ENCODE results near the gene NPEPPS. TPM values are rescaled to one million over a fixed set of nuclear protein-coding genes. Genes with fewer than 3 reads are reported as not detected.
A peak's percentile ranks its signal among the peaks of the same experiment; 100 is the strongest.
"Not testable (repeated sequence)": the region's sequence is repeated elsewhere in the genome, so short reads cannot be mapped to it uniquely, and the experiment has no call there.

The NPEPPS gene
- total and polyA plus RNA-seq, 2 experiments from 2014 or later, result 97.6 to 104 TPM

GRCh38 chr17:47544327-47544726 is 13.4 kb downstream of the NPEPPS start:
- H3K4me3 ChIP-seq; H3K4me2 ChIP-seq; H3K36me3 ChIP-seq (replicated peaks; ENCODE audit: insufficient read depth, low read depth); H3K27ac ChIP-seq; H3K4me1 ChIP-seq (ENCODE audit: insufficient read depth); H2AFZ ChIP-seq; H3K27me3 ChIP-seq; H3K9me2 ChIP-seq (replicated peaks; ENCODE audit: insufficient read depth); DNase-seq (ENCODE audit: low spot score); H3K9me3 ChIP-seq (ENCODE audit: low read depth): not testable (repeated sequence)
- Histone ChIP-seq H3K79me2 (peaks cover 70% of the 10 kb centered on the region), H4K20me1 (ENCODE audit: insufficient read depth, poor library complexity, severe bottlenecking) (peaks cover 38% of the 10 kb centered on the region)
- WGBS (ENCODE audit: low lambda C conversion rate, missing lambda C conversion rate), result 93% methylated on average over 6 of the region's 6 CpGs

GRCh38 chr17:47554733-47555132 is 23.8 kb downstream of the NPEPPS start:
- not testable (repeated sequence) for H3K9me3 ChIP-seq (ENCODE audit: low read depth); H3K4me1 ChIP-seq (ENCODE audit: insufficient read depth); H3K36me3 ChIP-seq (replicated peaks; ENCODE audit: insufficient read depth, low read depth); H2AFZ ChIP-seq; H3K9me2 ChIP-seq (replicated peaks; ENCODE audit: insufficient read depth); DNase-seq (ENCODE audit: low spot score); H3K27me3 ChIP-seq; H3K4me3 ChIP-seq
- Histone ChIP-seq H3K4me2 (peak overlapping the region; percentile 30), H3K79me2 (peaks cover 58% of the 10 kb centered on the region), H4K20me1 (ENCODE audit: insufficient read depth, poor library complexity, severe bottlenecking) (peaks cover 16% of the 10 kb centered on the region), H3K27ac (peak overlapping the region; percentile 50)
- 72% methylated on average over 4 of the region's 4 CpGs for WGBS (ENCODE audit: low lambda C conversion rate, missing lambda C conversion rate)

GRCh38 chr17:47556108-47556507 is 25.2 kb downstream of the NPEPPS start:
- peaks cover 59% of the 10 kb centered on the region for H3K79me2 ChIP-seq

GRCh38 chr17:47560517-47561043 is 29.7 kb downstream of the NPEPPS start:
- H3K9me2 ChIP-seq (replicated peaks; ENCODE audit: insufficient read depth); H3K9me3 ChIP-seq (ENCODE audit: low read depth); H3K4me3 ChIP-seq; H3K4me1 ChIP-seq (ENCODE audit: insufficient read depth); H3K27me3 ChIP-seq; DNase-seq (ENCODE audit: low spot score); H2AFZ ChIP-seq; H3K27ac ChIP-seq; H3K36me3 ChIP-seq (replicated peaks; ENCODE audit: insufficient read depth, low read depth); H3K4me2 ChIP-seq: not testable (repeated sequence)
- Histone ChIP-seq H4K20me1 (ENCODE audit: insufficient read depth, poor library complexity, severe bottlenecking) (peaks cover 17% of the 10 kb centered on the region), H3K79me2 (peaks cover 69% of the 10 kb centered on the region)

More at GRCh38 chr17:47556108-47556507, 25.2 kb downstream of the NPEPPS start:
- H3K27ac ChIP-seq; H2AFZ ChIP-seq; H3K4me1 ChIP-seq (ENCODE audit: insufficient read depth); DNase-seq (ENCODE audit: low spot score); H3K27me3 ChIP-seq; H3K9me2 ChIP-seq (replicated peaks; ENCODE audit: insufficient read depth); H3K9me3 ChIP-seq (ENCODE audit: low read depth); H3K36me3 ChIP-seq (replicated peaks; ENCODE audit: insufficient read depth, low read depth); H3K4me3 ChIP-seq; H3K4me2 ChIP-seq: not testable (repeated sequence)
- H4K20me1 ChIP-seq (ENCODE audit: insufficient read depth, poor library complexity, severe bottlenecking), result peaks cover 21% of the 10 kb centered on the region
- WGBS (ENCODE audit: low lambda C conversion rate, missing lambda C conversion rate), result 71% methylated on average over 3 of the region's 3 CpGs

- H2AFZ ChIP-seq; H3K27me3 ChIP-seq; H3K9me3 ChIP-seq (ENCODE audit: low read depth); H3K4me2 ChIP-seq; H3K4me1 ChIP-seq (ENCODE audit: insufficient read depth); H3K4me3 ChIP-seq; H3K9me2 ChIP-seq (replicated peaks; ENCODE audit: insufficient read depth); H3K27ac ChIP-seq; DNase-seq (ENCODE audit: low spot score); H3K36me3 ChIP-seq (replicated peaks; ENCODE audit: insufficient read depth, low read depth): not testable (repeated sequence)
- peaks cover 17% of the 10 kb centered on the region for H4K20me1 ChIP-seq (ENCODE audit: insufficient read depth, poor library complexity, severe bottlenecking)
- H3K79me2 ChIP-seq, result peaks cover 70% of the 10 kb centered on the region
- WGBS (ENCODE audit: low lambda C conversion rate, missing lambda C conversion rate), result 81% methylated on average over 5 of the region's 5 CpGs
Observed at GRCh38 chr17:47561698-47562405, 30.9 kb downstream of the NPEPPS start.

- H3K9me3 ChIP-seq (ENCODE audit: low read depth); H3K4me2 ChIP-seq; H3K27ac ChIP-seq; H3K27me3 ChIP-seq; H2AFZ ChIP-seq; H3K9me2 ChIP-seq (replicated peaks; ENCODE audit: insufficient read depth); H3K36me3 ChIP-seq (replicated peaks; ENCODE audit: insufficient read depth, low read depth); H3K4me3 ChIP-seq; H3K4me1 ChIP-seq (ENCODE audit: insufficient read depth); DNase-seq (ENCODE audit: low spot score): not testable (repeated sequence)
- H3K79me2 ChIP-seq, result peaks cover 68% of the 10 kb centered on the region
- H4K20me1 ChIP-seq (ENCODE audit: insufficient read depth, poor library complexity, severe bottlenecking), result peaks cover 17% of the 10 kb centered on the region
Observed at GRCh38 chr17:47562406-47562705, 31.4 kb downstream of the NPEPPS start.

GRCh38 chr17:47567261-47567660 is 36.4 kb downstream of the NPEPPS start:
- H3K27ac ChIP-seq; H3K4me2 ChIP-seq; DNase-seq (ENCODE audit: low spot score); H3K4me3 ChIP-seq; H3K4me1 ChIP-seq (ENCODE audit: insufficient read depth); H3K36me3 ChIP-seq (replicated peaks; ENCODE audit: insufficient read depth, low read depth); H3K9me2 ChIP-seq (replicated peaks; ENCODE audit: insufficient read depth); H3K27me3 ChIP-seq; H2AFZ ChIP-seq; H4K20me1 ChIP-seq (ENCODE audit: insufficient read depth, poor library complexity, severe bottlenecking); H3K9me3 ChIP-seq (ENCODE audit: low read depth): not testable (repeated sequence)
- peaks cover 57% of the 10 kb centered on the region for H3K79me2 ChIP-seq
- WGBS (ENCODE audit: low lambda C conversion rate, missing lambda C conversion rate), result 73% methylated on average over 3 of the region's 3 CpGs

GRCh38 chr17:47572561-47572960 is 41.7 kb downstream of the NPEPPS start:
- 96% methylated on average over 3 of the region's 3 CpGs for WGBS (ENCODE audit: low lambda C conversion rate, missing lambda C conversion rate)
- H4K20me1 ChIP-seq (ENCODE audit: insufficient read depth, poor library complexity, severe bottlenecking); H3K4me2 ChIP-seq; H2AFZ ChIP-seq; H3K9me3 ChIP-seq (ENCODE audit: low read depth); H3K36me3 ChIP-seq (replicated peaks; ENCODE audit: insufficient read depth, low read depth); H3K9me2 ChIP-seq (replicated peaks; ENCODE audit: insufficient read depth); H3K27ac ChIP-seq; H3K27me3 ChIP-seq; H3K4me3 ChIP-seq; DNase-seq (ENCODE audit: low spot score); H3K4me1 ChIP-seq (ENCODE audit: insufficient read depth): not testable (repeated sequence)
- peaks cover 47% of the 10 kb centered on the region for H3K79me2 ChIP-seq

- H3K4me1 ChIP-seq (ENCODE audit: insufficient read depth); H3K27me3 ChIP-seq; H3K36me3 ChIP-seq (replicated peaks; ENCODE audit: insufficient read depth, low read depth); H3K27ac ChIP-seq; H3K79me2 ChIP-seq; H4K20me1 ChIP-seq (ENCODE audit: insufficient read depth, poor library complexity, severe bottlenecking); DNase-seq (ENCODE audit: low spot score); H2AFZ ChIP-seq; H3K9me2 ChIP-seq (replicated peaks; ENCODE audit: insufficient read depth); H3K4me3 ChIP-seq; H3K4me2 ChIP-seq; H3K9me3 ChIP-seq (ENCODE audit: low read depth): not testable (repeated sequence)
- 100% methylated on average over 1 of the region's 1 CpG for WGBS (ENCODE audit: low lambda C conversion rate, missing lambda C conversion rate)
Observed at GRCh38 chr17:47582416-47582815, 51.5 kb downstream of the NPEPPS start.
